HG02588 (cell line): ENCODE measurements around the gene HGD.
"Not testable (repeated sequence)": the region's sequence is repeated elsewhere in the genome, so short reads cannot be mapped to it uniquely, and the experiment has no call there.

Experiments
- ATAC-seq: cut with Tn5 transposase; IDR thresholded peaks from one replicate; pipeline ENCODE4 v1.9.1; 2021; ENCODE audit warnings: mild to moderate bottlenecking, moderate library complexity; ENCODE audit not compliant: unreplicated experiment

HGD gene

GRCh38 chr3:120682095-120682681, at the start of gene HGD:
TSS of gene HGD (minus strand) at chr3:120682239. CDS start at chr3:120682111, 128 bp downstream.
- ATAC-seq = no peak

GRCh38 chr3:120730576-120731542, 48.8 kb upstream of the HGD start:
- ATAC-seq = no peak

GRCh38 chr3:120726791-120727190, 44.8 kb upstream of the HGD start:
- no peak for ATAC-seq

GRCh38 chr3:120719167-120719834, 37.3 kb upstream of the HGD start:
- ATAC-seq = not testable (repeated sequence)

- no peak for ATAC-seq
Observed at GRCh38 chr3:120713262-120713661, 31.2 kb upstream of the HGD start.

- ATAC-seq = no peak
Observed at GRCh38 chr3:120710369-120710768, 28.3 kb upstream of the HGD start.

GRCh38 chr3:120708408-120708807, 26.4 kb upstream of the HGD start:
- peak; percentile 60 for ATAC-seq

GRCh38 chr3:120706950-120707349, 24.9 kb upstream of the HGD start:
- no peak for ATAC-seq

- no peak for ATAC-seq
Observed at GRCh38 chr3:120705884-120706582, 24.0 kb upstream of the HGD start.

- no peak for ATAC-seq
Observed at GRCh38 chr3:120699333-120699732, 17.3 kb upstream of the HGD start.

- no peak for ATAC-seq
Observed at GRCh38 chr3:120693439-120694171, 11.6 kb upstream of the HGD start.

- no peak for ATAC-seq
Observed at GRCh38 chr3:120689395-120689794, 7.4 kb upstream of the HGD start.

GRCh38 chr3:120688121-120688520, 6.1 kb upstream of the HGD start:
- peak; percentile 98 for ATAC-seq

GRCh38 chr3:120685411-120685810, 3.4 kb upstream of the HGD start:
- no peak for ATAC-seq

- no peak for ATAC-seq
Observed at GRCh38 chr3:120684896-120685295, 2.9 kb upstream of the HGD start.

- ATAC-seq = no peak
Observed at GRCh38 chr3:120683671-120684301, 1.7 kb upstream of the HGD start.

- no peak for ATAC-seq
Observed at GRCh38 chr3:120683213-120683612, 1.2 kb upstream of the HGD start.

GRCh38 chr3:120681506-120682038, 467 bp downstream of the HGD start:
- no peak for ATAC-seq

GRCh38 chr3:120681018-120681417, 1.0 kb downstream of the HGD start:
- no peak for ATAC-seq
